ENCODE measurements around the gene ATG9B. TPM values are rescaled to one million over a fixed set of nuclear protein-coding genes. Genes with fewer than 3 reads are reported as not detected.
"Not testable (repeated sequence)": the region's sequence is repeated elsewhere in the genome, so short reads cannot be mapped to it uniquely, and the experiment has no call there.

The ATG9B gene
- total RNA-seq, 1 donor from 2014 or later, result under 0.01 TPM

DNA sequence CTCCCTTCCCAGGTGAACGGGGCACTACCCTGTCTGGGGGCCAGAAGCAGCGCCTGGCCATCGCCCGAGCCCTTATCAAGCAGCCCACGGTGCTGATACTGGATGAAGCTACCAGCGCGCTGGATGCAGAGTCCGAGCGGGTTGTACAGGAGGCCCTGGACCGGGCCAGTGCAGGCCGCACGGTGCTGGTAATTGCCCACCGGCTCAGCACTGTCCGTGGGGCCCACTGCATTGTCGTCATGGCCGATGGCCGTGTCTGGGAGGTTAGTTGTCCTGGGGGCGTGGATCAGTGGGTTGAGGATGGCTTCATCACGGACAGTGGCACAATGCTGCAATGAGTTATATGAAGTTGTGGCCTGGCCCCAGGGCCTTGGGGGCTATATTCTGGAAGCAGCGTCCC is 19.7 kb upstream of the ATG9B start:
- DNase-seq (ENCODE audit: low read depth) (no peak), FAIRE-seq (no peak)
- Histone ChIP-seq H3K27me3 (ENCODE audit: control insufficient read depth, insufficient read depth, low read length) (no peaks in the 10 kb centered on the region), H3K36me3 (ENCODE audit: control insufficient read depth, insufficient read depth, low read length) (peaks cover 7% of the 10 kb centered on the region), H3K4me3 (ENCODE audit: low read depth, low read length) (no peak overlapping the region)
- TF ChIP-seq, protein P1, sequence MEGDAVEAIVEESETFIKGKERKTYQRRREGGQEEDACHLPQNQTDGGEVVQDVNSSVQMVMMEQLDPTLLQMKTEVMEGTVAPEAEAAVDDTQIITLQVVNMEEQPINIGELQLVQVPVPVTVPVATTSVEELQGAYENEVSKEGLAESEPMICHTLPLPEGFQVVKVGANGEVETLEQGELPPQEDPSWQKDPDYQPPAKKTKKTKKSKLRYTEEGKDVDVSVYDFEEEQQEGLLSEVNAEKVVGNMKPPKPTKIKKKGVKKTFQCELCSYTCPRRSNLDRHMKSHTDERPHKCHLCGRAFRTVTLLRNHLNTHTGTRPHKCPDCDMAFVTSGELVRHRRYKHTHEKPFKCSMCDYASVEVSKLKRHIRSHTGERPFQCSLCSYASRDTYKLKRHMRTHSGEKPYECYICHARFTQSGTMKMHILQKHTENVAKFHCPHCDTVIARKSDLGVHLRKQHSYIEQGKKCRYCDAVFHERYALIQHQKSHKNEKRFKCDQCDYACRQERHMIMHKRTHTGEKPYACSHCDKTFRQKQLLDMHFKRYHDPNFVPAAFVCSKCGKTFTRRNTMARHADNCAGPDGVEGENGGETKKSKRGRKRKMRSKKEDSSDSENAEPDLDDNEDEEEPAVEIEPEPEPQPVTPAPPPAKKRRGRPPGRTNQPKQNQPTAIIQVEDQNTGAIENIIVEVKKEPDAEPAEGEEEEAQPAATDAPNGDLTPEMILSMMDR (IDR thresholded peaks at IDR 0.05; ENCODE audit: insufficient read depth, low read length, severe bottlenecking), result no peak

DNA sequence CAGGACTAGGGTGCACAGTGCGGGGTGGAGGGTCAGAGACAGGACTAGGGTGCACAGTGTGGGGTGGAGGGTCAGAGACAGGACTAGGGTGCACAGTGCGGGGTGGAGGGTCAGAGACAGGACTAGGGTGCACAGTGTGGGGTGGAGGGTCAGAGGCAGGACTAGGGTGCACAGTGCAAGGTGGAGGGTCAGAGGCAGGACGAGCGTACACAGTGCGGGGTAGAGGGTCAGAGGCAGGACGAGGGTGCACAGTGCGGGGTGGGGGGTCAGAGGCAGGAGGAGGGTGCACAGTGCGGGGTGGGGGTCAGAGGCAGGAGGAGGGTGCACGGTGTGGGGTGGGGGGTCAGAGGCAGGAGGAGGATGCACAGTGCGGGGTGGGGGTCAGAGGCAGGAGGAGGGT is 19.2 kb upstream of the ATG9B start:
- H3K27me3 ChIP-seq (ENCODE audit: control insufficient read depth, insufficient read depth, low read length); DNase-seq (ENCODE audit: low read depth); FAIRE-seq; H3K36me3 ChIP-seq (ENCODE audit: control insufficient read depth, insufficient read depth, low read length); H3K4me3 ChIP-seq (ENCODE audit: low read depth, low read length): not testable (repeated sequence)

DNA sequence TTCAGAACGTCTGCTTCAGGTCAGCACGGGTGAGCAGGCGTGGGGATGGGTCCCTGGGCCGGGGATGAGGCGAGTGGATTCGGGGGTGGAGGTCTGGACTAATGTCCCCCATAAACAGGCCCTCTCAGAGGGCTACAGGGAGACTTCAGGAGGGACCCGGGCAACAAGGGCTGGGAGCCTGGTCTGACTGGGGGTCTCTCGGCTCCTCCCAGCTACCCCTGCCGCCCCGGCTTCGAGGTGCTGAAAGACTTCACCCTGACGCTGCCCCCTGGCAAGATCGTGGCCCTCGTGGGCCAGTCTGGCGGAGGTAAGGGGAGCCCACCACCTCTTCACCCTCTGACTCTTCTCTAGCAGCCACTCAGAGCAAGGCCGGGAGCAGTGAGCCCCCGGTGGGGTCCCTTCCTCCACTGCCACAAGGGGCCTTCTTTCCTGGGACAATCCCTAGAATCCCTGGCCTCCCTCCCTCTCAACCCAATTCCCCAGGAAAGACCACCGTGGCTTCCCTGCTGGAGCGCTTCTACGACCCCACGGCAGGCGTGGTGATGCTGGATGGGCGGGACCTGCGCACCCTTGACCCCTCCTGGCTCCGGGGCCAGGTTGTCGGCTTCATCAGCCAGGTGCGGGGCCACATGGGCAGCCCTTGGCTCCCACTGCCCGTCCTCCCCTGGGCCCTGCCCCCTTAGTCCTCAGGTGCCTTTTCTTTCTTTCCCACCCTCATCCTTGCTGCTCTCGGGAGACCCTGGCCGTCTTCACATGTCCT is 16.5 kb upstream of the ATG9B start:
- Histone ChIP-seq H3K36me3 (ENCODE audit: control insufficient read depth, insufficient read depth, low read length) (peaks cover 13% of the 10 kb centered on the region), H3K4me3 (ENCODE audit: low read depth, low read length) (no peak overlapping the region), H3K27me3 (ENCODE audit: control insufficient read depth, insufficient read depth, low read length) (no peaks in the 10 kb centered on the region)
- DNase-seq (ENCODE audit: low read depth) (no peak), FAIRE-seq (no peak)
- TF ChIP-seq, protein P1 (IDR thresholded peaks at IDR 0.05; ENCODE audit: insufficient read depth, low read length, severe bottlenecking), result no peak

DNA sequence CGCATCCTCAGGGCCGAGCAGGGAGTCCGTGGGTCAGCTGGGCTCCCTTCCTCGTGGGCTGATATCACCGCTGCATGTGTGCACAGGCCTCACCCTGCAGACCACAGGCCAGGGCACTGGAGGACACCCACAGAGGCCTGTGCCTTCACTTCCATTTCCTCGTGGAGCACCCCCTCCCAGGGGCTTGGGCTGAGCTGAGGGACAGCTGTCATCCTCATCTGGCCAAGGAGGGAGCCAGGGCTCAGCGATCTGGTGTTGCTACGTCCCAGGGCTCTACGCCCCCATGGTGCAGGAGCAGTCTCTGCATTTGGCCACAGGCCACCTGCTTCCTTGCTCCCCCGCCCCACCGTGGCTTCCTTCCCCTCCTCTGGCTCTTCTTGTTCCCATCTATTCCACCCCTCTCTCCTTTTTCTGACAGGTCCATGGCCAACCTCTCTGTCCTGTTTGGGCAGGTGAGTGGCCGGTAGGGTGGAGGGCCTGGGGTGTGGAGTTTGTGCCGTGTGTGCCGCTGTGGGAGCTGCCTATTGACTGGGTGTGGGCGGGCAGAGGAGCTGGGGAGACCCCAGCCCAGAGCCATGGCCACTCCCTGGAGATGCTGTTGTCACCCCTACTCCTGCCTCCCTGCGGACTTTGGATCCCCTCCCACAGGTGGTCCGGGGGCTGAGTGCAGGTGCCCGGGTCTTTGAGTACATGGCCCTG is 15.7 kb upstream of the ATG9B start:
- no peak for DNase-seq (ENCODE audit: low read depth)
- no peak overlapping the region for H3K4me3 ChIP-seq (ENCODE audit: low read depth, low read length)
- TF ChIP-seq, protein P1 (IDR thresholded peaks at IDR 0.05; ENCODE audit: insufficient read depth, low read length, severe bottlenecking), result no peak
- no peak for FAIRE-seq
- H3K27me3 ChIP-seq (ENCODE audit: control insufficient read depth, insufficient read depth, low read length), result no peaks in the 10 kb centered on the region
- peaks cover 17% of the 10 kb centered on the region for H3K36me3 ChIP-seq (ENCODE audit: control insufficient read depth, insufficient read depth, low read length)

DNA sequence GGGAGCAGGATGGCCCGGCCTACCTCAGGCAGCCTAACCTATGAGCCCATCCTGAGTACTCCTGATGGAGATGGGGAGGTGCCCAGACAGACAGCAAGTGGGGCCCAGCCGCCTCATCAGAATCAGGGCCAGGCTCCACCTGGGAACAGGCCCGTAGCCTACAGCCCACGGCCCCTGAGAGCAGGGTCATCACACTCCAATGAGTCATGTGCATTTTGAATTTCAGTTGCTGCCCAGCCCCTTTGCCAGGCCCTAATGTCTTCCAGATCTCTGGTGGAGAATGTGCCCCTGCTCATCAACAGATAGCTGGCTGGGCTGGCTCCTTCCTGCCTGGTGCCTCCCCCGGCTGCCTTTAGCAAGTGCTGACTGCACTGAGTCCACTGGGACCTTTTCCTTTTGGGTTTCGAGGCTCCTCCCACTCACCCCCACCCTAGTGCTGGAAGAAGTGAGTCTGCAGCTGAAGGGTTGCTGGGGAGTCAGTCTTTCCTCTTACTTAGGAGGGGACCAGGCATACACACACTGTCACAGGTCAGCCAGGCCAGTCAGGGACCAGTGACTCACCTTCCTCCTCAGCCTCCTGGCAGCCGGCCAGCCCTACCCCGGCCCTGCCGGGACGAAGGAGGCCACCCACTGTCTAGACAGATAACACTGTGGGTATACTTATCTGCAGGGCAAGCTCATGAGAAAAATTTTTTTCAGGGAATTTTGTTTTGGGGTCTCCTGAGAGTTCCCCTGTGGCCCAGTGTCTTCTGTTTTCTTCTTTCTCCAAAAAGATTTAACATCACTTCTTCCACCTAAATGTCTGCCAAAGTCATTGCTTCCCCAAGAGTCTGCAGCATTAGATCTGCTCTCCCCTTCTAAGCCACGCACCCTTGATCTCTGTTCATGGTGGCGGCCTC is 14.9 kb upstream of the ATG9B start:
- no peak for FAIRE-seq
- peaks cover 19% of the 10 kb centered on the region for H3K36me3 ChIP-seq (ENCODE audit: control insufficient read depth, insufficient read depth, low read length)
- no peak overlapping the region for H3K4me3 ChIP-seq (ENCODE audit: low read depth, low read length)
- peak; percentile 87 for DNase-seq (ENCODE audit: low read depth)
- H3K27me3 ChIP-seq (ENCODE audit: control insufficient read depth, insufficient read depth, low read length), result no peaks in the 10 kb centered on the region
- TF ChIP-seq, protein P1 (IDR thresholded peaks at IDR 0.05; ENCODE audit: insufficient read depth, low read length, severe bottlenecking), result no peak

DNA sequence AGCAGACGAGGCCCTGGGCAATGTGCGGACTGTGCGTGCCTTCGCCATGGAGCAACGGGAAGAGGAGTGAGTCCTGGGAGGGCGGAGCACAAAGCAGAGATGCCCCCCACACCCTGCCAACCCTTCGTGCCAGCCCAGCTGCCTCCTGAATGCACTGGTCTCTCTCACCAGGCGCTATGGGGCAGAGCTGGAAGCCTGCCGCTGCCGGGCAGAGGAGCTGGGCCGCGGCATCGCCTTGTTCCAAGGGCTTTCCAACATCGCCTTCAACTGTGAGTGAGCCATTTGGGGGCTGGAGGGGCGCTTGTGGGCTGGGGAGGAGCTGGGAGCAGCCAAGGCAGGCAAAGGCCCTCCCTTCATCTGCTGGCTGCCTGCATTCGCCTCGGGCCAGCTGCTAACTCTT is 11.6 kb upstream of the ATG9B start:
- TF ChIP-seq, protein P1 (IDR thresholded peaks at IDR 0.05; ENCODE audit: insufficient read depth, low read length, severe bottlenecking), result no peak
- no peak for DNase-seq (ENCODE audit: low read depth)
- Histone ChIP-seq H3K27me3 (ENCODE audit: control insufficient read depth, insufficient read depth, low read length) (no peaks in the 10 kb centered on the region), H3K4me3 (ENCODE audit: low read depth, low read length) (no peak overlapping the region), H3K36me3 (ENCODE audit: control insufficient read depth, insufficient read depth, low read length) (peaks cover 19% of the 10 kb centered on the region)
- FAIRE-seq, result no peak

Data from bronchial epithelial cell (primary cell).